GM12872 (cell line): ENCODE data around the gene AP3D1.
A peak's percentile ranks its signal among the peaks of the same experiment; 100 is the strongest.

Experiments used
- CTCF ChIP-seq: IDR thresholded peaks from 3 replicates; pipeline ENCODE4 v1.5.1; 2011; ENCODE audit warnings: low read depth, mild to moderate bottlenecking, low read length, moderate library complexity; ENCODE audit not compliant: insufficient read depth

AP3D1 gene

GRCh38 chr19:2170219-2170618 lies 18.9 kb upstream of the AP3D1 start:
- TF ChIP-seq CTCF: no peak

DNA sequence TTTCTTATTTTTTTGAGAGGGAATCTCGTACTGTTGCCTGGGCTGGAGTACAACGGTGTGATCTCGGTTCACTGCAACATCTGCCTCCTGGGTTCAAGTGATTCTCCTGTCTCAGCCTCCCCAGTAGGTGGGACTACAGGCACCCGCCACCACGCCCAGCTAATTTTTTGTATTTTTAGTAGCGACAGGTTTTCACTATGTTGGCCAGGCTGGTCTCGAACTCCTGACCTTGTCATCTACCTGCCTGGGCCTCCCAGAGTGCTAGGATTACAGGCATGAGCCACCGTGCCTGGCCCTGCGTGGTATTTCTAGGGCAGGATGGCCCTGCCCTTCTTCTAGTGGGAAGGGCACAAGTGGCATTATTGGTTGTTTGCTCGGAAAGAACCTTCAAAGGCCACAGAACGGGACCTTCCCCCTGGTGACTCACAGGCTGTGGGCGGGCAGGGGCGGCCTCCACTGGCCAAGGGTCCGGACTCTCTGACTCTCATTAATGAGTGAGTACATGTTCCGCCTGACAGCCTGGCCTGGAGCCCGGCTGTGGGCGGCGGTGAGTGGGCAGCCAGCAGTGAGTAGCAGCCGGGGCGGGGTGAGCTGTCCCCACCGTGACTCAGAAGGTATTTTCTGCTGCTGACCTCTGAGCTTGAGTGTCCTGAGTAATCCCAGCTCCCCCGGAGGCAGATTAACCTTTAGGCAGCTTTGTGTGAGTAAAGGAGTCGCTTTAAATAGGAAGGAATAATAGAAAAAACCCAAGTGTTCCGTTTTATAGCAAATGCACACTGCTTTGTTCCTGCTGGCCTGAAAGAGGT lies 17.5 kb upstream of the AP3D1 start:
- peak; percentile 22; the same call in 1 of the 3 replicates for TF ChIP-seq CTCF

GRCh38 chr19:2167896-2168618 lies 16.7 kb upstream of the AP3D1 start:
- TF ChIP-seq CTCF: no peak

DNA sequence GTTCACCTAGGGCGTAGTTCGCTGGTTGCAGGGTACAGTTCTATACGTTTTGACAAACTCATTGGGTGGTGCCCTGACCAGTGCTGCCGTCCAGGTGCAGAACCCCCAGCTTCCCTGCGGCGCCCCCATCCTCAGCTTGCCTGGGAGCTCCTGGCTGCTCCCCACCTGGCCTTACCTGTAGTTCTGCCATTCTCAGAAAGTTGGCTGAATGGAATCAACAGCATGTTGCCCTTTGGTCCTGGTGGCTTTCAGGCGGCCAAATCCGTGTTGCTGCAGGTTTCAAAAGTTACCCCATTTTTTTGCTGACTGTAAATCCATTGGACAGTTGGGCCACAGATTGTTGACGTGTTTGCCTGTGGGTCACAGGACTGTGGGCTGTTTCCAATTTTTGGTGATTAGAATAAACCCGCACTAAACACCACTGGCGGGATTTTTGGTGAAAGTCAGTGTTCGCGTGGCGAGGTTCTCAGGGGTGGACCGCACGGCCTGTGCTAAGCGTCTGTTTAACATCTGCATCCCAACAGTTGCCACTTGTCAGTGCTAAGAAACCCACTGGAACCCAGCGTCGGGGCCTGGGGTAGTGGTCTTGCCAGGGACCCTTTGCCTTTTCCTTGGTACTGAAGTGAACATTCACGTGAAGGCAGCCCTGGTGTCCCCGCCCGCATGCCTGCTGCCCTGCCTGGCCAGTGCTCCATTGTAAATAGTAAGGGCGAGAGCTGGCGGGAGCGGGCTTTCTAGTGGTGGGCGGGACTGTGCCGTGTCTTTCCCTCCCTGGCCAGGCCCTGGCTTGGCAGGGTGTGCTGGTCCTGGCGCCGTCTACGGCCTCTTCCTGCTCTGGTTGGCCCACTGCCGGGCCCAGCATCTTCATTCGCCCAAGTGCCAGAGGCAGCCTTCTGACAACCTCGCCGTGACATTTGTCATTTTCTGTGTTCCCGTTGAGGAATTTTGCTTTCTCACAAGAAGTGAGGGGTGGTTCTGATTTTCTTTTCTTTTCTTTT lies 15.7 kb upstream of the AP3D1 start:
- TF ChIP-seq CTCF: no peak

DNA sequence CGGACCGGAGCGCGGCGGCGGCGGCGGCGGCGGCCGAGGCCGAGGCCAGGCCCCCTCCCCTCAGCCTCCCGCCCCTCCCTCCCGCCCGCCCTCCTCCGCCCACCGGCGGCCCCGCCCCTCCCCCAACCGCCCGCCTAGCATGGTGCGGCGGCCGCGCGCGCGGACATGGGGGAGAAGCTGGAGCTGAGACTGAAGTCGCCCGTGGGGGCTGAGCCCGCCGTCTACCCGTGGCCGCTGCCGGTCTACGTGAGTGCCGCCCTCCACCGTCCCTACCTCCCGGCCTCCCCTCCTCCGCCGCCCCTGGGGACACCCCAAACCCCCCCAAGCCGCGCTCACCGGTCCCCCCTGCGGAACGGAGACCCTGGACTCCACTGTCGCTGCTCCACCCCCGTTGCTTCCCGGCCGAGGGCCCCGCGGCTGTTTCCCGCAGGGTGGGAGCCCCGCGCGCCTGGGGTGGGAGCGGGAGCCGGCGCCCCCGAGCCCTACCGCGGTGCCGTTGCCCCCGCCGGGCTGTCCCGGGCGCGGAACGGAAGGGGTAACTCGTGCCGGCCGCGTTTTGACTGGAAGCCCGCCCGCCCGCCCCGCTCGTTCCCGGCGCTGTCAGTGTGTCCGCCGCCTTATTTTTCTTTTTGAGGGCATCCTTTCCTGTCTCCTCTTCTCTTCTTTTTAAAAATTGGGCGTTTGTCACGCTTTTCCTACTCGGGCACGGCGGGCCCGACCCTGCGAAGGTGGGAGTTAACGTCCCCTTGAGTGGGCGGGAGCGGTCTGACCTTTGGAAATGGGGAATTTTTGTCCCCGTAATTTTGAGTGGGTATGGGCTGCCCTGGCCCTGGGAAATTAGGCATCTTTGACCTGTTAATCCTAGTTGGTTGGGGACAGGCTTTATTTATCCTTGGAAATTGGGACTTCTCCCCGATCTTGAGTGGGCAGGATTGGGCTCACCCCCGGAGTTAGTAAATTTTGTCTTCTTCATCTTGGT lies 12.9 kb upstream of the AP3D1 start:
- no peak for TF ChIP-seq CTCF

- no peak for TF ChIP-seq CTCF
These were observed 9.0 kb upstream of the AP3D1 start for GRCh38 chr19:2160379-2160778.
